Ureter (tissue), 1 donor: ENCODE measurements around the gene PTPRZ1. TPM values are rescaled to one million over a fixed set of nuclear protein-coding genes. Genes with fewer than 3 reads are reported as not detected.

ENCODE experiments used
- DNase-seq: peaks from one replicate; pipeline ENCODE4 v3.0.0-alpha.2; 2020; ENCODE audit warnings: low spot score
- total RNA-seq: library from RNA; stranded (reverse); gene quantifications from one replicate; pipeline ENCODE4 v1.2.4, GENCODE V29; 2023
- donor health status: DM: yes; HTN: yes; CAD: no.

PTPRZ1 gene
- total RNA-seq, 1 donor from 2014 or later: 0.26 TPM

DNA sequence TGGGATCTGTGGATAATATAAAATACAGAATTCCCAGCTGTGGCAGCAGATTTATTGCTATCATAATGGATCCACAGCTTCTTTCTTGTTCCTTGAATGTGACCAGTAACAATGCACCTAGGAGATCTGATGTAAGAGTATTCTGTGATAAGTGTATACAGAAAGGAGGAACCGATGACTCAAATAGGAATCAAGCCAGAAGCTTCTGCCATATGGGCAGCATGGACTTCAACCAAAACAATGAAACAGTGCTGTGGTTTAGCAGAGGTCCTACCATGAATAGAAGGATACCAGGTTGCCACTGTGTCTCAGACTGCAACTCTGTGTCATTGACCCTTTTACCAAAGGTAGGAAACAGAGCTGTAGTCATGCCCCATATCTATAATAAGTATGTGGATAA, 81.8 kb downstream of the PTPRZ1 start:
- no peak for DNase-seq

DNA sequence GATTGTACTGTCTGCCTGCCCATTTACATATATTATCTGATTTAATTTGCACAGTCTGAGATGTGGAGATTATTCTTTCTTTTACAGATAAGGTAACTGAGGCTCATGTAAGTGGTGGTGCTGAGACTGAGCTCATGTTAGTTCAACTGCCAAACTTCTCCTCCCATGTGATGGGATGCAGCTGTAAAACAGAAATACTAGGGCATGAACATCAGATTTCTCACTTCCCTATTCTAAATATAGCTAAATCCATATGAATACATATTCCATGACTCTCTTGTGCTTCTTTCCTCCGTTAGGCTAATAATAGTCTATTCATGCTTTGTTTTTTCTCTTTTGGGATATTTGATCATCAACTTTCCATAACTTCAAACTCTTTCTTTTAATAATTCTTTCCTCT, 84.7 kb downstream of the PTPRZ1 start:
- DNase-seq: no peak

DNA sequence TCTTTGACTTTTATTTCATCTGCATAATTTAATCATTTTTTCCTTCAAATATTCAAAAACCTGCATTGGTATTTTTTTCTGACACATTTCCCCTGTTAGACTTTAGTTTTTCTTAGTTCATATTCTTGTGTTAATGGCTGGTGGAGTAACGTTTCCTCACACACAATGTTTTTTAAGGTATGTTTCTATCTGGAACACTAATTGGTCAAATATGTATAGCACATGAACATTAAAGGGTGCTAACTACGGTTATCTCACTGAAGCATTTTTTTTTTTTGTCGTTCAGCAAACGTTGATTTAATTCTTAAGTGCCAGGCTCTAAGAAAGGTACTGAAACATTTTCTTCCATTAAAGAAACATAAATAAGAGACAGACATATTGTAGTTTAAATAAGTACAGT, 87.7 kb downstream of the PTPRZ1 start:
- no peak for DNase-seq

- DNase-seq: no peak
These were observed 88.3 kb downstream of the PTPRZ1 start for GRCh38 chr7:121961089-121961867.

DNA sequence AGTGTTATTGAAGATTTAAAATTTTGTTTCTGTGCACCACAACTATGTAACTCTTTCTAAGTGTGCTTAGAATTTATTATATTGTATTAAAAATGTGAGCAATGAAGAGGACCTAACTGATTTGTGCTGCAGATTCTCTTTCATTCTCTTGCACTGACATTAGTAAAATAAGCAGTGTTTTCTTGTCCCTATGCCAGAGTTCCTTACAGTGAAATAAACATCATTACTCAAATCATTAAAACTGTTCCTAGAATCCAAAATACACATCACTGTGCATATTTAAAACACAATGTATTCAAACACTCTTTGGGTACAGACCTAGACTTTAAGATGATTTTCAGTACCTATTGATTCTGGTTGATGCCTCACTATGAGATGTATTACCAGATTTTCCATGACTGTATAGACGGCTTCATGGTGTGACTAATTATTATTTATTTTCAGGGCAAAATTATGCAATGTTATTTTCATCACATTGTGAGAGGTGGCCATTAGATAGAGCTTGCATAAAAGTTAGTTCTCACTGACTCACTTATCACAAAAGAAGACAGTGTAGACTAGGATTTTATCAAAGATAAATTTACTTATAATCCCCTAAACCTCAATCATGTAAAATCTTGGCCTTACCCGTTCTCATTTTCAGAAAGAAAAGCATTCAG, 93.4 kb downstream of the PTPRZ1 start:
- no peak for DNase-seq

- no peak for DNase-seq
These were observed 94.0 kb downstream of the PTPRZ1 start for GRCh38 chr7:121966935-121967332.

DNA sequence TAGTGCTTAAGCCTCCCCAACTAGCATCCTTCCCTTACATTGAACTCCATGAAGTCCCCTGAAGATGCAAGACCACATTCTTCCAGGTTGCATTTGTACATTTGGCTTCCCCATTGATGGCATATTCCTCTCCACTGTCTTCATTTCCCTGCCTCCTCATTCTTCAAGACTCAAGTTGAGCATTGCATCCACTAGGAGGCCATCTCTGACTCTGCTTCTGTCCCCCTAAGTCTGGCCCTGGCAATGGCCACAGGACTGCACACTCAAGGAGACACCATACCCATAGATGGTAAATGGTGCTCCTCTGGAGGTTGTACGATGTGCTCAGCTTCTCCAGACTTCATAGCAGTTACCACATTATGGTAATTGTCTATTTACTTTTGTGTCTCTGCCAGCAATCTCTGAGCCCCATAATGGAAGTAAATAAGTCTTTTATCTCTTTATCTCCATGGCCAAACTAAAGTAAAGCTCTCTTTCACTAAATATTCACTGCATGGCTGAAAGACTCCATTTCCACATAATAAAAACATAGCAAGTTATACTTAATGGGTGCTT, 112.6 kb downstream of the PTPRZ1 start:
- DNase-seq: no peak

DNA sequence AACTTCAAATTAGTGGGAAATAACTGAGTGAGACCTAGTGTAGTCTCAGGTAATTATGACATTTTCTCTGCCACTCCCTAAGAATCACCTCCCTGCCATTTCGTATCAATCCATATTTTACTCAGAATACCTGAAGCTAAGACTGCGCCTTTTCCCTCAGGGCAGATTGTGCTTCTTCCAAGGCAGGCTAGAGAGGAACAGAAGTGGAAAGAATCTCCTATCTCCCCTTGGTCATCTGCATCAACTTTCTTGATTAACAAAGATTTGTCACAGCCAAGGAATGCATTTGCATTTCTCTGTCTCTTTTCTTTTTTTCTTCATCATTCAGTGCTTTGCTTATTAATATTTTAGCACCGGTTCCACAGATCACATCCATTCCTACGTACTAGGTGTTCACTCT, 119.1 kb downstream of the PTPRZ1 start:
- no peak for DNase-seq

DNA sequence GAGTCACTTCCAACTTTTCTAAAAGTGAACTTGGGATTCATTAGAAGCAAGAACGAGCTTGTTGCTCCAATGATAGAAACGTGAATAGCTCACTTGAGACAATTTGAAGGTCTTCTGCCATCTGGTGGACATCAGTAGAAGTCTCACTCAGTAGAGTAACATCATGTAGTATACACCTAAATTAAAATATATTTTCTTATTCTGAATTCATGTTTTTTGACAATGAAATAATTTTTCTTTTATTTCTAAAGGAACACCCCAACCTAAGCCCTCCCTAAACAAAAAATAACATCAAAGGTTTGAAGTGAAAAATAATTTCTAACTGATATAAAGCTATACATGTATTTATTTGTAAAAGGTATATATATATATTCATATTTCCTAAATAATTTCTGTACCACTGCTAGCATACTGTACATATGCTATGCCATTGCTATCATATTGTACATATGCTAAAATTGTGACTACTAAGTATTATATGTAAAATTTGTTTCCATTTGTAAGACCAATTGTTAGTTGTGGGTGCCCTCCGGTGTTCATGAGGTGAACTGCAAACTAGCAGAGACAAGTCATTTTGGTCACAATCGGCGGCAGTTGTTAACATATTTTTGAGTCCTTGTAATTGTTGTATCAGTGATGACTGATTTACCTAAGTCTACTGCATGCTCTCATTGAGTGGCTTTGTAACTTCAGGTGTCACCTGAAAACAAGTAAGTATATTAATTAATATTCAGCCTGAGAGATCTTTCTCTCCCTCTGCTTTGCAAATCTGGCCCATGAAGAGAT, 121.9 kb downstream of the PTPRZ1 start:
- DNase-seq: no peak

DNA sequence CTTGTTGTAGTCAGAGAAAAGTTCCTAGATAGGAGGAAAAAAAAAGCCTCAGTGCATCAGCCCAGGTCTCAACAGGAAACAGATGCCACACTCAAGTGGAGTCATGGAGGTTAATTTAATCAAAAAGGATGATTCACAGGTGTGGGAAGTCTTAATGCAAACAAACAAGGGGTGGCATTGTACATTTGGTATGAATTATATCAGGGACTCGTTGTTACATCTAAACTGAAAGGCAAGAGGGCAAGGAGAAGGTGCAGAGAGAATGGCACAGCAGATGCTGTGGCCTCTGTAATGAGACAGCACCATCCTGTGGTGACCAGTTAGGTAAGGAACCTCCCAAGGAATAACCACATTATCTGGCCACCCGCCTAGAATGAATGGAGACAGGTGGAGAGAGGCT, 133.7 kb downstream of the PTPRZ1 start:
- DNase-seq: no peak

DNA sequence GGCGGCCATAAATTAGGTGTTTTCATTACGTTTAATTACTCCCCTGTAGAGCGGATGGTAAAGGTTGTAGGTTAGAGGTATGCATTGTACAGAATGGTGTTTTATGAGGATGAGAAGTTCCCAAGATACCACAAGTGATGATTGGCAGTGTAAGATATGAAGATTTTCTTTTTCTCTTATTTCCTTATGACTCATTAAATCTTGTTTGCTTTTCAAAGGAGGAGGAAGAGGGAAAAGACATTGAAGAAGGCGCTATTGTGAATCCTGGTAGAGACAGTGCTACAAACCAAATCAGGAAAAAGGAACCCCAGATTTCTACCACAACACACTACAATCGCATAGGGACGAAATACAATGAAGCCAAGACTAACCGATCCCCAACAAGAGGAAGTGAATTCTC, 137.2 kb downstream of the PTPRZ1 start:
- DNase-seq: no peak

DNA sequence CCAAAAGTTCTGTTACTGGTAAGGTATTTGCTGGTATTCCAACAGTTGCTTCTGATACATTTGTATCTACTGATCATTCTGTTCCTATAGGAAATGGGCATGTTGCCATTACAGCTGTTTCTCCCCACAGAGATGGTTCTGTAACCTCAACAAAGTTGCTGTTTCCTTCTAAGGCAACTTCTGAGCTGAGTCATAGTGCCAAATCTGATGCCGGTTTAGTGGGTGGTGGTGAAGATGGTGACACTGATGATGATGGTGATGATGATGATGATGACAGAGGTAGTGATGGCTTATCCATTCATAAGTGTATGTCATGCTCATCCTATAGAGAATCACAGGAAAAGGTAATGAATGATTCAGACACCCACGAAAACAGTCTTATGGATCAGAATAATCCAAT, 140.1 kb downstream of the PTPRZ1 start:
- DNase-seq: no peak

- no peak for DNase-seq
These were observed 140.7 kb downstream of the PTPRZ1 start for GRCh38 chr7:122013630-122014029.

DNA sequence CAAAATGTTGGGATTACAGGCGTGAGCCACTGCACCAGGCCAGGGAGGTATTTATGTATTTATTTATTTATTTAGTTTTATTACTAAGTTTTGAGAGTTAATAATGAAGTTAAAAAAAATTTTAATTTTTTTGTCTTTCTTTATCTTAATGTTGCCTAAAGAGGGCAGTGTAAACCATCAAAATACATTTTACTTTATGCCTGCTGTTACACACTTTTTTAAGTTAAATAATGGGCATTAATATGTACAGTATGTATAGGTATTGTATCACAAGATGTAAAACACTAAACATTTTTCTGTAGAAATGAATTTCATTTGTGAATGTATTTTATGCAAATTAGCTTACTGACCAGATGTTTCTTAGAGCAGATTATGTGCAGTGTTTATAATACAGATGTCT, 141.7 kb downstream of the PTPRZ1 start:
- no peak for DNase-seq

DNA sequence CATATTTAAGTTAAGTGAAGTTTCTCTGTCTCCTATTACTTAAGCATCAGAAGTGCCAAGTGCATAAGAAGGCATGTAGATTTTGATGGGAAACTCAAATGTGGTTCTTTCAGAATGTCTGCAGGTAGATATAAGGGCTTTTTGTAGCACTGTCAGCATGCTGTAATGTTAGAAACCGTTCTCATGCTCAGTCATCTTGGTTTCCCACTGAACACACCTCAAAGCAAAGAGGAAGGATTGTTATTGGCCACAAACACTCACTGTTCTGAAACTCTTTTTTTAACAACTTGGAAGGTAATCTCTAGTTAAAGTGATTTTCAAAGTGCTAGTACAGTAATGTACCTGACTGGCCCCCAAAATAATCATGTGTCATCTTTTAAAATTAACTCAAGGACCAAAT, 145.1 kb downstream of the PTPRZ1 start:
- DNase-seq: no peak

GRCh38 chr7:122027058-122027457, 154.1 kb downstream of the PTPRZ1 start:
- no peak for DNase-seq

- no peak for DNase-seq
These were observed 160.7 kb downstream of the PTPRZ1 start for GRCh38 chr7:122033641-122034040.

GRCh38 chr7:122035876-122036275, 162.9 kb downstream of the PTPRZ1 start:
- no peak for DNase-seq

GRCh38 chr7:122038134-122038533, 165.2 kb downstream of the PTPRZ1 start:
- no peak for DNase-seq

DNA sequence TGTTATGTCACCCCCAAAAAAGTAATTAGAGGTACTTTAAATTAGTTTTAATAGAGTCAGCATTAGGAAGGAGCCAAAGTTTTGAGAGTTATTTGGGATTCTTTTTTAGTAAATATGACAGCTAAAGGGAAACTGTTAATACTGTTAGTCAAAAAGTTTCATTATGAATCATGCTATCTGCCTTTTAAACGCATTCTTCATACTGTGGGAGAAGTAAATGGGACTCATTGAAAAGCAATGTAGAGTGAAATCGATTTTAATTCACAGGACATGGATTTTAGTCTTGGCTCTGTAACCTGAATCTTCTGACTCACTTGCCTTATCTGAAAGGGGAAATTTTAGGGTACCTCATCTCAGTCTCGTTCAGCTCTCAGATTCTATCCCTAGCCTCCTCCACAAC, 165.9 kb downstream of the PTPRZ1 start:
- DNase-seq: no peak

DNA sequence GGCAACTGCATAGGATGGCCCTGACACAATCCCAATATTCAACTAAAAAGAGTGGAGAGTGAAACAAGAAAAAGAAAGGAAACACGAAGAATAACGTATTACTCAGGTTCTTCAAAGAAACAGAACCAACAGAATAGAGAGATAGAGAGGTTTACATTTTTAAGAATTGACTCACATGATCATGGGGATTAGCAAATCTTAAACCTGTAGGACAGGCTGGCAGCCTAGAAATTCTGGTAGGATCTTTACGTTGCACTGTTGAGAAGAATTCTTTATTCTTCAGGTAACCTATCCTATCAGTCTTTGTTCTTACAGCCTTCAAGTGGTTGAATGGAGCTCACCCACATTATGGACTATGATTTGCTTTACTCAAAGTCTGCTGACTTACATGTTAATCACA, 167.2 kb downstream of the PTPRZ1 start:
- no peak for DNase-seq

DNA sequence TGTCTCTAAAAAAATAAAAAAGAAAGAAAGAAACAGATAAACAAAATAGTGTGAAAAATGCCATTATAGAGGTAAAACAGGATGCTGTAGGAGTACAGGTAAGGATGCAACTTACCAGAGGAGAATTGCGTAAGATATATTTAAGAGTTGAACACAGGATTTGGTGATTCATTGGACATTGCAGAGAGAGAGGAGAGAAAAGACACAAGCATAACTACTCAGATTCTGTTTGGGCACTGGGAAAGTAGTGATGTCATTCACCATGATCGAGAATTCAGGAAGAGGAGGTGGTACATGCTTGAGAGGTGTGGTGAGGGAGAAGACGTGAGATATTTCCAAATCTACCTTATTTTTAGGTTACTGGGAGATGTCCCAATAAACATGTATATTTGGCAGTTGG, 173.4 kb downstream of the PTPRZ1 start:
- no peak for DNase-seq

- DNase-seq: no peak
These were observed 181.4 kb downstream of the PTPRZ1 start for GRCh38 chr7:122054393-122054792.
